Measurements from ENCODE around the gene CTNND2. TPM values are rescaled to one million over a fixed set of nuclear protein-coding genes. Genes with fewer than 3 reads are reported as not detected.

CTNND2 gene
- total RNA-seq, 1 experiment from 2014 or later: 7.0 TPM

- H3K56ac ChIP-seq (ENCODE audit: insufficient read length, low read depth, low read length): no peak overlapping the region
- H2BK12ac ChIP-seq (ENCODE audit: insufficient read length, low read depth, low read length): no peak overlapping the region
- H3K9me3 ChIP-seq (ENCODE audit: control insufficient read depth, low read depth, low read length): no peaks in the 10 kb centered on the region
- H4K20me1 ChIP-seq (ENCODE audit: control insufficient read depth, insufficient read depth, insufficient read length): no peaks in the 10 kb centered on the region
- H3K14ac ChIP-seq (ENCODE audit: insufficient read depth, low read length): no peak overlapping the region
- H3K4ac ChIP-seq (ENCODE audit: low read depth, low read length): no peak overlapping the region
- H3K9ac ChIP-seq (ENCODE audit: extremely low read depth, insufficient read length, low read length): no peak overlapping the region
- H3K27ac ChIP-seq (ENCODE audit: insufficient read length, low read depth, low read length): no peak overlapping the region
- no peak overlapping the region for H4K8ac ChIP-seq (replicated peaks; ENCODE audit: insufficient read length, low read depth, low read length)
- H3K27me3 ChIP-seq (ENCODE audit: insufficient read depth, low read length): no peaks in the 10 kb centered on the region
- H3K9me3 Mint-ChIP-seq: peaks cover 7 to 11% of the 10 kb centered on the region in 2 experiments
- no peak overlapping the region for H3K4me2 ChIP-seq (ENCODE audit: insufficient read depth, insufficient read length, low read length)
- H3K79me2 ChIP-seq (ENCODE audit: insufficient read depth, low read length): no peaks in the 10 kb centered on the region
- TF ChIP-seq CTCF (conservative IDR thresholded peaks at IDR 0.05): no peak
- H2BK120ac ChIP-seq (ENCODE audit: low read depth, low read length, poor library complexity, severe bottlenecking): no peak overlapping the region
- no peak overlapping the region for H3K23ac ChIP-seq (ENCODE audit: insufficient read length, low read depth, low read length)
- H3K27me3 Mint-ChIP-seq (ENCODE audit: low read depth): no peaks in the 10 kb centered on the region; the same call in none of the 2 replicates
- H3T11ph ChIP-seq (ENCODE audit: low read length): no peak overlapping the region
- H2AK5ac ChIP-seq (ENCODE audit: insufficient read length, low read length): no peak overlapping the region
- H4K91ac ChIP-seq (ENCODE audit: insufficient read length, low read depth, low read length): no peak overlapping the region
- no peak overlapping the region for H3K4me3 Mint-ChIP-seq
- no peaks in the 10 kb centered on the region for H3K4me1 ChIP-seq (ENCODE audit: insufficient read depth, low read length)
- peaks cover 0 to 2% of the 10 kb centered on the region in 2 experiments; a peak in 1 of 4 replicates for H3K4me1 Mint-ChIP-seq
- DNase-seq: no peak
- H3K23me2 ChIP-seq (ENCODE audit: insufficient read length, low read depth, low read length, poor library complexity, severe bottlenecking): no peaks in the 10 kb centered on the region
- H2BK20ac ChIP-seq (ENCODE audit: low read depth, low read length, poor library complexity, severe bottlenecking): no peak overlapping the region
- peaks cover 7 to 9% (median 9%) of the 10 kb centered on the region in 3 experiments for H3K36me3 Mint-ChIP-seq (ENCODE audit: insufficient read depth in 1 of 3, low read depth in 3 of 3)
- H2BK5ac ChIP-seq (ENCODE audit: insufficient read length, low read length): no peak overlapping the region
- H2BK15ac ChIP-seq (ENCODE audit: low read depth, low read length): no peak overlapping the region
- H3K18ac ChIP-seq (ENCODE audit: insufficient read length, low read depth, low read length): no peak overlapping the region
- 0 out of 7 replicates have a peak overlapping the region, but pooled peaks of 1 of the 3 experiments have one; percentile 28 for H3K27ac Mint-ChIP-seq
- no peaks in the 10 kb centered on the region for H3K79me1 ChIP-seq (ENCODE audit: insufficient read depth, low read depth, low read length, poor library complexity, severe bottlenecking)
- H4K5ac ChIP-seq (ENCODE audit: insufficient read length, low read depth, low read length): no peak overlapping the region
- no peak overlapping the region for H2AFZ ChIP-seq (ENCODE audit: low read length)
These were observed 851.4 kb downstream of the CTNND2 start for GRCh38 chr5:11052871-11053270.
